ENCODE data around the gene ACLY.

DNA sequence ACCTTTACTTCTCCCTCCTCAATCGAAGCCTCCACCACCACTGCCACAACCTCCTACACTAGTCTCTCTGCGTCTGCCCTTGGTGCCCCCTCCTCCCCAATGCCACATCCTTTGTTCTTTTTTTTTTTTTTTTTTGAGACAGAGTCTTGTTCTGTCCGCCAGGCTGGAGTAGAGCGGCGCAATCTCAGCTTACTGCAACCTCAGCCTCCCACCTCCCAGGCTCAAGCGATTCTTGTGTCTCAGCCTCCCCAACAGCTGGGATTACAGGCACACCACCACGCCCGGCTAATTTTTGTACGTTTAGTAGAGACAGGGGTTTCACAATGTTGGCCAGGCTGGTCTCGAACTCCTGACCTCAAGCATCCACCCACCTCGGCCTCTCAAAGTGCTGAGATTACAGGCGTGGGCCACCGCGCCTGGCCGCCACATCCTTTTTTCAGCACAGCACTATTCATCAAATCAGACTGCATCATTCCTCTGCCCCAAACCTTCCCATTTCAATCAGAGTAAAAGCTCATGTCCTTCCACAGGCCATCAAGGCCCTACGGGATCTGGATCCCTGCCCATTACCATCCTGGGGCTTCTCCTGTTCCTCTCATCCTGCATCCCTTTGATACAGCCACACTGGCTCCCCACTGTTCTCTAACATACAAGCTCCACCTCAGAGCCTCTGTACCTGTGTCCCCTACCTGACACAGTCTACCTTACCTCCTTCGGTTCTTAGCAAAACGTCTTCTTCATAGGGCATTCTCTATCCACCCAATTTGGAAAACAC lies 55.5 kb downstream of the ACLY start:
- TF ChIP-seq CHD4 (IDR thresholded peaks at IDR 0.05; ENCODE audit: borderline replicate concordance, low read length) (no peak), MIER2 (CRISPR knock-in tag; IDR thresholded peaks at IDR 0.05) (no peak), YEATS2 (CRISPR knock-in tag; IDR thresholded peaks at IDR 0.05; ENCODE audit: borderline replicate concordance) (no peak), ZNF558 (CRISPR knock-in tag; IDR thresholded peaks at IDR 0.05; ENCODE audit: borderline replicate concordance) (no peak), NFRKB (IDR thresholded peaks at IDR 0.05) (no peak), HMG20A (CRISPR knock-in tag; IDR thresholded peaks at IDR 0.05; ENCODE audit: borderline replicate concordance) (no peak), ZNF468 (CRISPR knock-in tag; IDR thresholded peaks at IDR 0.05) (no peak), PAWR (CRISPR knock-in tag; IDR thresholded peaks at IDR 0.05; ENCODE audit: borderline replicate concordance) (no peak), STAG1 (CRISPR knock-in tag; IDR thresholded peaks at IDR 0.05) (no peak), JARID2 (CRISPR knock-in tag; IDR thresholded peaks at IDR 0.05; ENCODE audit: insufficient replicate concordance) (no peak)
- TF ChIP-seq, protein P1, sequence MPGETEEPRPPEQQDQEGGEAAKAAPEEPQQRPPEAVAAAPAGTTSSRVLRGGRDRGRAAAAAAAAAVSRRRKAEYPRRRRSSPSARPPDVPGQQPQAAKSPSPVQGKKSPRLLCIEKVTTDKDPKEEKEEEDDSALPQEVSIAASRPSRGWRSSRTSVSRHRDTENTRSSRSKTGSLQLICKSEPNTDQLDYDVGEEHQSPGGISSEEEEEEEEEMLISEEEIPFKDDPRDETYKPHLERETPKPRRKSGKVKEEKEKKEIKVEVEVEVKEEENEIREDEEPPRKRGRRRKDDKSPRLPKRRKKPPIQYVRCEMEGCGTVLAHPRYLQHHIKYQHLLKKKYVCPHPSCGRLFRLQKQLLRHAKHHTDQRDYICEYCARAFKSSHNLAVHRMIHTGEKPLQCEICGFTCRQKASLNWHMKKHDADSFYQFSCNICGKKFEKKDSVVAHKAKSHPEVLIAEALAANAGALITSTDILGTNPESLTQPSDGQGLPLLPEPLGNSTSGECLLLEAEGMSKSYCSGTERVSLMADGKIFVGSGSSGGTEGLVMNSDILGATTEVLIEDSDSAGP (CRISPR knock-in tag; IDR thresholded peaks at IDR 0.05; ENCODE audit: borderline replicate concordance), result no peak
- TF ChIP-seq, protein P2, sequence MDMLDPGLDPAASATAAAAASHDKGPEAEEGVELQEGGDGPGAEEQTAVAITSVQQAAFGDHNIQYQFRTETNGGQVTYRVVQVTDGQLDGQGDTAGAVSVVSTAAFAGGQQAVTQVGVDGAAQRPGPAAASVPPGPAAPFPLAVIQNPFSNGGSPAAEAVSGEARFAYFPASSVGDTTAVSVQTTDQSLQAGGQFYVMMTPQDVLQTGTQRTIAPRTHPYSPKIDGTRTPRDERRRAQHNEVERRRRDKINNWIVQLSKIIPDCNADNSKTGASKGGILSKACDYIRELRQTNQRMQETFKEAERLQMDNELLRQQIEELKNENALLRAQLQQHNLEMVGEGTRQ (IDR thresholded peaks at IDR 0.05; ENCODE audit: low read depth, low read length), result no peak
- TF ChIP-seq, protein P2 (CRISPR knock-in tag; IDR thresholded peaks at IDR 0.05; ENCODE audit: borderline replicate concordance), result no peak
- TF ChIP-seq, protein P3, sequence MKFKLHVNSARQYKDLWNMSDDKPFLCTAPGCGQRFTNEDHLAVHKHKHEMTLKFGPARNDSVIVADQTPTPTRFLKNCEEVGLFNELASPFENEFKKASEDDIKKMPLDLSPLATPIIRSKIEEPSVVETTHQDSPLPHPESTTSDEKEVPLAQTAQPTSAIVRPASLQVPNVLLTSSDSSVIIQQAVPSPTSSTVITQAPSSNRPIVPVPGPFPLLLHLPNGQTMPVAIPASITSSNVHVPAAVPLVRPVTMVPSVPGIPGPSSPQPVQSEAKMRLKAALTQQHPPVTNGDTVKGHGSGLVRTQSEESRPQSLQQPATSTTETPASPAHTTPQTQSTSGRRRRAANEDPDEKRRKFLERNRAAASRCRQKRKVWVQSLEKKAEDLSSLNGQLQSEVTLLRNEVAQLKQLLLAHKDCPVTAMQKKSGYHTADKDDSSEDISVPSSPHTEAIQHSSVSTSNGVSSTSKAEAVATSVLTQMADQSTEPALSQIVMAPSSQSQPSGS (CRISPR knock-in tag; IDR thresholded peaks at IDR 0.05), result no peak

Data from HepG2 (cell line).